MCF 10A (cell line): ENCODE measurements around the gene ABCA13. TPM values are rescaled to one million over a fixed set of nuclear protein-coding genes. Genes with fewer than 3 reads are reported as not detected.

Experiments
- BruUV-seq: library from RNA; stranded (reverse); fragments of 400-500 nt; replicated peaks from 2 replicates; lab custom pipeline; 2021; lab: Mats Ljungman, UMichigan
- CTCF ChIA-PET: fragments of 300-600 bp; sonication (Branson Sonifier 250); formaldehyde crosslinking; extraction: SDS; loops from one replicate; lab custom pipeline; 2021; ENCODE audit warnings: antibody characterized with exemption, inconsistent platforms; lab: Yijun Ruan, JAX
- POLR2A ChIA-PET: fragments of 300-600, 350-650 bp; sonication (Branson Sonifier 250); formaldehyde crosslinking; extraction: SDS; loops from one replicate; lab custom pipeline; 2020; ENCODE audit warnings: antibody characterized with exemption, inconsistent platforms; lab: Yijun Ruan, JAX
- DNase-seq: peaks from one replicate; pipeline ENCODE4 v3.0.0-alpha.2; 2018; ENCODE audit not compliant: unreplicated experiment
- H3K27ac Mint-ChIP-seq: one replicate; pipeline ENCODE4 v1.8.0; 2022; ENCODE audit warnings: mild to moderate bottlenecking, low read depth, mixed read lengths; ENCODE audit not compliant: unreplicated experiment
- H3K27me3 Mint-ChIP-seq: one replicate; pipeline ENCODE4 v1.8.0; 2022; ENCODE audit warnings: mixed read lengths; ENCODE audit not compliant: insufficient read depth, unreplicated experiment
- H3K36me3 Mint-ChIP-seq: one replicate; pipeline ENCODE4 v1.8.0; 2022; ENCODE audit warnings: mild to moderate bottlenecking, moderate library complexity, mixed read lengths; ENCODE audit not compliant: insufficient read depth, unreplicated experiment
- H3K4me1 Mint-ChIP-seq: one replicate; pipeline ENCODE4 v1.8.0; 2022; ENCODE audit warnings: mixed read lengths; ENCODE audit not compliant: insufficient read depth, unreplicated experiment
- H3K4me3 Mint-ChIP-seq: one replicate; pipeline ENCODE4 v1.8.0; 2022; ENCODE audit warnings: mild to moderate bottlenecking, moderate library complexity, mixed read lengths; ENCODE audit not compliant: unreplicated experiment
- H3K9me3 Mint-ChIP-seq: one replicate; pipeline ENCODE4 v1.8.0; 2022; ENCODE audit warnings: mixed read lengths; ENCODE audit not compliant: unreplicated experiment
- intact Hi-C: fragments of 100-400 bp; cut with micrococcal nuclease; formaldehyde crosslinking; loops from 2 replicates; pipeline ENCODE4 v1.14.1; 2022
- total RNA-seq: library from RNA; stranded (reverse); gene quantifications from 2 replicates; pipeline ENCODE4 v1.2.3, GENCODE V29; 2022
- TF ChIP-seq, protein P1 (sequence below): fragments of 200-600 bp; IDR thresholded peaks from one replicate; pipeline ENCODE4 v1.8.0; 2022; ENCODE audit warnings: antibody characterized with exemption, mild to moderate bottlenecking; ENCODE audit not compliant: unreplicated experiment

The ABCA13 gene
- total RNA-seq, 1 experiment from 2014 or later: 0.30 TPM

DNA sequence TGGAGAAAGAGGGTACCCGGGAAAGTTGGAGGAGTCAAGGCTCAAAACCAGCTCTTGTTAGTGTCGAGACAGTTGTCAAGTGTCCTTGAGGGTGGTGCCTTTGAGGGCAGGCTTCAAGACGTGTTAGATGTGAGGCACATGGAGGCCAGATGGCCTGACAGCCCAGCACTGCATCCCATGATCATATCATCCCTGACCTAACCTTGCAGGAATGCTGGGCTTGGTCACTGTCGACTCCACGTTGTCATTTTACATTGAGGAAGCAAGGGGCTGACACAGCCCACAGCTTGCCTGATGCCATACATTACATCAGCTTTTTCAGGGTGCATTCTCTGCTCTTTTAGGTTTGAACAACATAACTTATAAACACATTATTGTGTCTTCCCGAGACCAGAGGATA, 114.1 kb downstream of the ABCA13 start:
- Mint-ChIP-seq H3K4me1 (peaks cover 12% of the 10 kb centered on the region), H3K27ac (no peak overlapping the region), H3K36me3 (no peaks in the 10 kb centered on the region), H3K9me3 (no peaks in the 10 kb centered on the region), H3K4me3 (no peak overlapping the region), H3K27me3 (no peaks in the 10 kb centered on the region)
- TF ChIP-seq, protein P1, sequence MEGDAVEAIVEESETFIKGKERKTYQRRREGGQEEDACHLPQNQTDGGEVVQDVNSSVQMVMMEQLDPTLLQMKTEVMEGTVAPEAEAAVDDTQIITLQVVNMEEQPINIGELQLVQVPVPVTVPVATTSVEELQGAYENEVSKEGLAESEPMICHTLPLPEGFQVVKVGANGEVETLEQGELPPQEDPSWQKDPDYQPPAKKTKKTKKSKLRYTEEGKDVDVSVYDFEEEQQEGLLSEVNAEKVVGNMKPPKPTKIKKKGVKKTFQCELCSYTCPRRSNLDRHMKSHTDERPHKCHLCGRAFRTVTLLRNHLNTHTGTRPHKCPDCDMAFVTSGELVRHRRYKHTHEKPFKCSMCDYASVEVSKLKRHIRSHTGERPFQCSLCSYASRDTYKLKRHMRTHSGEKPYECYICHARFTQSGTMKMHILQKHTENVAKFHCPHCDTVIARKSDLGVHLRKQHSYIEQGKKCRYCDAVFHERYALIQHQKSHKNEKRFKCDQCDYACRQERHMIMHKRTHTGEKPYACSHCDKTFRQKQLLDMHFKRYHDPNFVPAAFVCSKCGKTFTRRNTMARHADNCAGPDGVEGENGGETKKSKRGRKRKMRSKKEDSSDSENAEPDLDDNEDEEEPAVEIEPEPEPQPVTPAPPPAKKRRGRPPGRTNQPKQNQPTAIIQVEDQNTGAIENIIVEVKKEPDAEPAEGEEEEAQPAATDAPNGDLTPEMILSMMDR: no peak
- intact Hi-C loops: no loop called here
- ChIA-PET CTCF (no interaction called here), POLR2A (no interaction called here)
- BruUV-seq: no TSS peak
- no peak for DNase-seq

DNA sequence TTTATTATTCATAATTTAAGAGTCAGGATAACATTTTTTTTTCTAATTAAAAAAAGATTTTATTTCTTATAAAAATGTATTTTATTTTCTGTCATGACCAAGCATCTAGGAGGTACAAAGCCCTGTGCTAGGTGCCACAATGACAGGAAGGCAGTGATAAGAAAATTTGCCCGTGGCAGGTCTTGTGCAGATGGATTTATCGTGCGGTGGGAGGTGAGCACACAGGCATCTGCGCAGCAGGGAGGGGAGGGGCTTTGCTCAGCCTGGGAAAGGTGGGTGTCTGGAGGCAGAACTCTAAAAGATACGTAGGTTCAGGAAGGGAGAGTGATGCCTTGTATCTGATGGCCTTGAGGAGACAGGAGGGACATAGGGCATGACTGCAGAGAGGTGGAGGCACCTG, 115.6 kb downstream of the ABCA13 start:
- no peak overlapping the region for H3K4me3 Mint-ChIP-seq
- no peaks in the 10 kb centered on the region for H3K36me3 Mint-ChIP-seq
- intact Hi-C loops: no loop called here
- no peak for DNase-seq
- peaks cover 7% of the 10 kb centered on the region for H3K4me1 Mint-ChIP-seq
- no peak overlapping the region for H3K27ac Mint-ChIP-seq
- TF ChIP-seq, protein P1: no peak
- CTCF ChIA-PET: no interaction called here
- no peaks in the 10 kb centered on the region for H3K9me3 Mint-ChIP-seq
- peaks cover 13% of the 10 kb centered on the region for H3K27me3 Mint-ChIP-seq
- BruUV-seq: no TSS peak
- POLR2A ChIA-PET: no interaction called here

DNA sequence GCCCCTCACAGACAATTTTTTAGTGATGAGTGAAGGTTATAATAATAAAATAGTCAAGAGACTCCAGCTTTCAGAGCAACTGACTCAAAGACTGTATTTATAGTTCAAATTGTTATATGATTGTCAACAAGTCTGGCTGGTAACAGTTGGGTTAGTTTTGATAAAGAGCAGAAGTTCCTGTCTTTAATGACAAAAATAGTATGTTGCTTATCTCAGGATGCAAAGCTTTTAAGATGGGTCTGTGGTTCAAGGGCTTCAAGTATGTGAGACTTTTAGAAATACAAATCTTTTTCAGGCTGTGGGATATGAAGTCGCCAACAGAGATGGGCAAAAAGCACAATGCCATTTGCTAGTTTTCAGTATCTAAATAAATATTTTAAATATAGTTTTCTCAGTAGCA, 118.4 kb downstream of the ABCA13 start:
- Mint-ChIP-seq H3K36me3 (no peaks in the 10 kb centered on the region), H3K4me3 (no peak overlapping the region), H3K9me3 (no peaks in the 10 kb centered on the region), H3K27ac (no peak overlapping the region), H3K27me3 (peaks cover 25% of the 10 kb centered on the region), H3K4me1 (peaks cover 7% of the 10 kb centered on the region)
- BruUV-seq: no TSS peak
- TF ChIP-seq, protein P1: no peak
- no peak for DNase-seq
- CTCF ChIA-PET: interaction anchor here (0.7 to 3.8 kb wide), 2 partner anchors 10 to 637 kb away, joined by 4 to 30 read pairs; no protein-coding TSS in a partner anchor
- POLR2A ChIA-PET: no interaction called here
- intact Hi-C loops: loop anchor here (10.0 kb wide), 2 partner anchors 125 to 345 kb away; partner anchors contain the start of gene PKD1L1

DNA sequence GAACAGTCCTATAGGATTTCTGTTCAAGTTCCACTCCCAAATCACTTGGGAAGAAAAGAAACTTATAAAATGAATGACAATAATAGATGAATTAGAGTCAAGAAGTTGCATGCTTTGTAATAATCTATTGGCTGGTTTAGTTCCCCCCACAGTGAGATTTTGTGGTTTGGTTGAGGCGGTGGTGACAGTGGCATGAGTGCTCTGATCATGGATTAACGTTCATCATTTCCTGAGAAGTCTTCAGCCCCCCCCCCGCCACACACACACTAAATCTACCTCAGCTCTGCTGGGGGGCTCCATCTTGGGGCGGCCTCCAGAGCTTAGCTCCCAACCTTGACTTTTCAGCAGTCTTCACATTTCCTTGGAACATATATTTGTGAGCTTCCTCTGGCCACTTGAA, 121.7 kb downstream of the ABCA13 start:
- no peaks in the 10 kb centered on the region for H3K36me3 Mint-ChIP-seq
- H3K4me3 Mint-ChIP-seq: no peak overlapping the region
- H3K9me3 Mint-ChIP-seq: no peaks in the 10 kb centered on the region
- TF ChIP-seq, protein P1: no peak
- H3K4me1 Mint-ChIP-seq: no peaks in the 10 kb centered on the region
- no peak for DNase-seq
- intact Hi-C loops: loop anchor here (10.0 kb wide), 2 partner anchors 128 to 348 kb away; partner anchors contain the start of gene PKD1L1
- ChIA-PET CTCF (no interaction called here), POLR2A (no interaction called here)
- no TSS peak for BruUV-seq
- no peak overlapping the region for H3K27ac Mint-ChIP-seq
- H3K27me3 Mint-ChIP-seq: peaks cover 25% of the 10 kb centered on the region
